Gastrocnemius medialis (tissue), 4 donors: ENCODE data around the gene PDE4B.

ENCODE experiments used
- CTCF ChIP-seq, 5 experiments: fragments of 450-650 bp in 3 of 5; fragments of 200-600 bp in 2 of 5; sonication (generic) in 2 of 5; IDR thresholded peaks in 4 of 5; conservative IDR thresholded peaks in 1 of 5; 1 replicate in 4 of 5; 2 replicates in 1 of 5; pipeline ENCODE4 v1.5.1; 2016 to 2019; ENCODE audit warnings: antibody characterized with exemption in 5 of 5, mild to moderate bottlenecking in 3 of 5, moderate library complexity in 3 of 5
- POLR2A ChIP-seq, 2 donors: fragments of 450-650 bp; IDR thresholded peaks; one replicate each; pipeline ENCODE4 v1.6.1; 2017; ENCODE audit warnings: antibody characterized with exemption in 2 of 2, mild to moderate bottlenecking in 2 of 2, moderate library complexity in 2 of 2

- TF ChIP-seq CTCF (IDR thresholded peaks at IDR 0.05 in 4 of 5, conservative IDR thresholded peaks at IDR 0.05 in 1 of 5), result no peak
- no peak for TF ChIP-seq POLR2A (IDR thresholded peaks at IDR 0.05)
Observed at GRCh38 chr1:66394603-66395002, 601.9 kb downstream of the PDE4B start.
